ENCODE results near the gene CSMD2. TPM values are rescaled to one million over a fixed set of nuclear protein-coding genes. Genes with fewer than 3 reads are reported as not detected.

Gene CSMD2
- polyA plus RNA-seq, 1 of the 3 experiments (the other 2 are of a cell fraction): not detected

- no peaks in the 10 kb centered on the region for H3K27me3 ChIP-seq (ENCODE audit: insufficient read depth)
- POLR2A ChIA-PET: no interaction called here
- no peaks in the 10 kb centered on the region for H3K9me3 ChIP-seq
- no peak overlapping the region for H3K4me3 ChIP-seq (ENCODE audit: low read depth in 2 of 2, low read length in 1 of 2)
- no peak overlapping the region for H3K4me2 ChIP-seq
- TF ChIP-seq SIN3A (IDR thresholded peaks at IDR 0.05; ENCODE audit: borderline replicate concordance, low read depth, low read length) (no peak), RCOR1 (IDR thresholded peaks at IDR 0.05; ENCODE audit: low read length) (no peak), RAD21 (IDR thresholded peaks at IDR 0.05; ENCODE audit: low read length) (no peak)
- DNase-seq: no peak
- 17% methylated on average over 4 of the region's 4 CpGs for WGBS (ENCODE audit: low lambda C conversion rate)
- no peak overlapping the region for H2AFZ ChIP-seq (ENCODE audit: low read depth)
- H3K4me1 ChIP-seq (ENCODE audit: control insufficient read depth in 1 of 2, insufficient read depth in 2 of 2, low read depth in 1 of 2, low read length in 1 of 2): no peaks in the 10 kb centered on the region; a peak in 1 of 4 replicates
- H3K36me3 ChIP-seq (replicated peaks in 1 of 2; ENCODE audit: control insufficient read depth in 1 of 2, insufficient read depth in 2 of 2, low read length in 1 of 2): no peaks in the 10 kb centered on the region
- H3K9me2 ChIP-seq: no peaks in the 10 kb centered on the region
- H3K9ac ChIP-seq: no peak overlapping the region
- CTCF ChIA-PET: interaction anchor here (2.1 kb wide), 1 partner anchor 10 kb away, joined by 12 read pairs; no protein-coding TSS in a partner anchor
- H4K20me1 ChIP-seq (ENCODE audit: insufficient read depth): no peaks in the 10 kb centered on the region
- H3K79me2 ChIP-seq (ENCODE audit: insufficient read depth): no peaks in the 10 kb centered on the region
- H3F3A ChIP-seq (replicated peaks; ENCODE audit: insufficient read depth): no peaks in the 10 kb centered on the region
- no peak overlapping the region for H3K27ac ChIP-seq (ENCODE audit: low read depth in 2 of 2, low read length in 1 of 2)
Measured at GRCh38 chr1:33745942-33746341, 419.1 kb downstream of the CSMD2 start.

- no peaks in the 10 kb centered on the region; a peak in 1 of 4 replicates for H3K4me1 ChIP-seq (ENCODE audit: control insufficient read depth in 1 of 2, insufficient read depth in 2 of 2, low read depth in 1 of 2, low read length in 1 of 2)
- CTCF ChIA-PET: interaction anchor here (0.6 to 1.6 kb wide), 2 partner anchors 8 to 12 kb away, joined by 3 to 5 read pairs; no protein-coding TSS in a partner anchor
Measured at GRCh38 chr1:33743221-33743998, 421.6 kb downstream of the CSMD2 start.

More at GRCh38 chr1:33743221-33743998, 421.6 kb downstream of the CSMD2 start:
- H3F3A ChIP-seq (replicated peaks; ENCODE audit: insufficient read depth): no peaks in the 10 kb centered on the region
- no peaks in the 10 kb centered on the region for H3K36me3 ChIP-seq (replicated peaks in 1 of 2; ENCODE audit: control insufficient read depth in 1 of 2, insufficient read depth in 2 of 2, low read length in 1 of 2)
- no peaks in the 10 kb centered on the region for H3K27me3 ChIP-seq (ENCODE audit: insufficient read depth)
- no peaks in the 10 kb centered on the region for H3K9me3 ChIP-seq
- POLR2A ChIA-PET: no interaction called here
- DNase-seq: no peak
- H4K20me1 ChIP-seq (ENCODE audit: insufficient read depth): no peaks in the 10 kb centered on the region
- no peak overlapping the region for H2AFZ ChIP-seq (ENCODE audit: low read depth)
- H3K27ac ChIP-seq (ENCODE audit: low read depth in 2 of 2, low read length in 1 of 2): no peak overlapping the region
- H3K4me2 ChIP-seq: no peak overlapping the region
- H3K4me3 ChIP-seq (ENCODE audit: low read depth in 2 of 2, low read length in 1 of 2): no peak overlapping the region
- no peak for TF ChIP-seq SMC3 (IDR thresholded peaks at IDR 0.05; ENCODE audit: low read depth, low read length)
- TF ChIP-seq IRF3 (IDR thresholded peaks at IDR 0.05; ENCODE audit: low read depth, low read length): no peak
- no peak for TF ChIP-seq SIN3A (IDR thresholded peaks at IDR 0.05; ENCODE audit: borderline replicate concordance, low read depth, low read length)
- no peak for TF ChIP-seq CTCF (IDR thresholded peaks at IDR 0.05)
- TF ChIP-seq USF2 (IDR thresholded peaks at IDR 0.05; ENCODE audit: borderline replicate concordance, low read depth, low read length): no peak
- TF ChIP-seq NFIC (IDR thresholded peaks at IDR 0.05; ENCODE audit: borderline replicate concordance): no peak
- no peak for TF ChIP-seq REST (IDR thresholded peaks at IDR 0.05; ENCODE audit: low read depth, low read length)
- no peak for TF ChIP-seq RCOR1 (IDR thresholded peaks at IDR 0.05; ENCODE audit: low read length)
- no peak for TF ChIP-seq RXRA (IDR thresholded peaks at IDR 0.05; ENCODE audit: borderline replicate concordance, low read depth)
- no peak for TF ChIP-seq JUND (IDR thresholded peaks at IDR 0.05)
- TF ChIP-seq YY1 (IDR thresholded peaks at IDR 0.05; ENCODE audit: low read depth): no peak
- TF ChIP-seq MEF2A (IDR thresholded peaks at IDR 0.05; ENCODE audit: borderline replicate concordance, low read depth): no peak
- TF ChIP-seq GATA2 (CRISPR knock-in tag; IDR thresholded peaks at IDR 0.05): no peak
- no peak for TF ChIP-seq TAF1 (IDR thresholded peaks at IDR 0.05; ENCODE audit: borderline replicate concordance, low read depth, low read length)
- no peak for TF ChIP-seq RFX5 (IDR thresholded peaks at IDR 0.05; ENCODE audit: low read length)
- TF ChIP-seq FOXJ3 (CRISPR knock-in tag; IDR thresholded peaks at IDR 0.05): no peak
- H3K9me2 ChIP-seq: no peaks in the 10 kb centered on the region
- 51% methylated on average over 11 of the region's 13 CpGs for WGBS (ENCODE audit: low lambda C conversion rate)
- H3K9ac ChIP-seq: no peak overlapping the region
- H3K79me2 ChIP-seq (ENCODE audit: insufficient read depth): no peaks in the 10 kb centered on the region
